Ammon's horn (tissue), 1 donor: ENCODE measurements around the gene HIGD2B.
"Not testable (repeated sequence)": the region's sequence is repeated elsewhere in the genome, so short reads cannot be mapped to it uniquely, and the experiment has no call there.

Source experiments
- DNase-seq: peaks from one replicate; pipeline ENCODE4 v3.0.0-alpha.2; 2016; ENCODE audit warnings: low spot score

Gene HIGD2B

DNA sequence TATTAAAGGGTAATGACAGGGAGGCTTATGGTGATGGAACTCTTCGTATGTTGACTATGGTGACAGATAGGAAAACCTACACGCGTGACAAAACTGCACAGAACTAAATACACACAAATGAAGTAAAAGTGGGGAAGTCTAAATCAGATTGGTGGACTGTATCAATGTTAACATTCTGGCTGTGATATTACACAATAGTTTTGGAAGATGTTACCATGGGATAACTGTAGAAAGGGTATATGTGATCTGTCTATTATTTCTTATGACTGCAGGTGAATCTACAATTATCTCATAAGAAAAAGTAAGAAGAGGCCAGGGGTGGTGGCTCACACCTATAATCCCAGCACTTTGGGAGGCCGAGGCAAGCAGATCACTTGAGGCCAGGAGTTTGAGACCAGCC, 9.1 kb downstream of the HIGD2B start:
- DNase-seq, result no peak

DNA sequence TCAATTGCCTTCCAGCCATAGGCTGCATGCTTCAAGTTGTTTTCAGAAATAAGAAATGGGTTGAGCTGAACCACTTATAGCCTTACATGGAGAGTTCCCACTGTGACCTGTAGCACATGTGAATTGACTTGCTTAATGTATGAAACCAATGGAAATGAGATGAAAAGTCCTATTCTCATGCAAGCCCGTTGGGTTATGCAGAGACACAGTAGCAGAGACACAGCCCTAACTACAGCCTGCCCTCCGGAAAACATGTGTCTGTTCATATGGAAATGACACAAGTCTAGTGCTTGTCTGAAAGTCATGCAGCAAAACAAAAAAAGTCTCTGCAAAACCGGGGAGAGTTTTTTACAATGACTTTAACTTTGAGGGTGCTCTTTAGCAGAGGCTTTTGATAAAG, 14.5 kb downstream of the HIGD2B start:
- DNase-seq, result no peak

DNA sequence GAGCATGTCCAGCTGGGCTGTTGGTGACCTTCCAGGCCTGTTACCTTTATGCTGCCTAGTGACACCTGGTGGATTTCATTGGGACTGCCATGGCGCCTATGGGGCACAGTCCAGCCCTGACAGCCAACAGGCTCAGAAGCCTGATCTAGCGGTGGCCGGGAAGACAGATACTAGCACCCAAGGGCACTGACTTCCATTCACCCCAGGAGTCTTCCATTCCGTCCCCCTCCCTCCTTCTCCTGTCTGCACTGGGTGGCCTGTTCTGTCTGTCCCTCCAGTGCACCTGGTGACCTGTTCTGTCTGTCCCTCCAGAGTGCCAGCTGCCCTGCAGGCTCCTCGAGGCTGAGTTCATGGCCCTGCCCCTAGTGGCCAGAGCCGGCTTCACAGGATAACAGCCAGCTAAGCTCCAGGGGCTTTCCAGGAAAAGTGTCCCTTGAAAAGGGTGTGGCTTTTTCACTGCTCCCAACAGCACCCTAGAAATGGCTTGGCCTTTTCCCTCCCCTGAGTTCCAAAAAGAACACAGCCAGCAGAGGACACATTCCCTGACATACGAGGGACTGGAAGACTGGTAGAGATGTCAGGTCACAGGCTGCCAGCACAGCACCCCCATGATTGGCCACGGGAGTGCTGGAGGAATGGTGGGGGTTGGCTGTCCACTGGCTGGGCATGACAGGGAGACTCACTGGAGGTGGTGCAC, 15.2 kb downstream of the HIGD2B start:
- peak; percentile 65 for DNase-seq

GRCh38 chr15:72669803-72670202, 16.2 kb downstream of the HIGD2B start:
- DNase-seq, result not testable (repeated sequence)

DNA sequence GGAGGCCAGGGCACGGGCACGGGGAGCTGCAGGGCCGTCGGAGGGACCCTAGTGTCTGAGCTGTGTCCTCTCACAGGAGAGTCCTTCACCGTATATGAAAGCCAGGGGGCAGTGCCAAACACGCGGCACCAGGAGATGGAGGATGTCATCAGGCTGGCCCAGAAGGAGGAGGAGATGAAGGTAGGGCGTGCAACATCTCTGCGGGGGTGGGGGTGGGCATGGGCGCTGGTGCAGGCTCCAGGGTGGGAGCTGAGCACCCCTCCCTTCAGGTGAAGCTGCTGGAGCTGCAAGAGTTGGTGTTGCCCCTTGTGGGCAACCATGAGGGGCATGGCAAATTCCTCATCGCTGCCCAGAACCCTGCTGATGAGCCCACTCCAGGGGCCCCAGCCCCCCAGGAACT, 20.3 kb downstream of the HIGD2B start:
- not testable (repeated sequence) for DNase-seq

GRCh38 chr15:72663931-72664330, 22.1 kb downstream of the HIGD2B start:
- not testable (repeated sequence) for DNase-seq

GRCh38 chr15:72661081-72661480, 24.9 kb downstream of the HIGD2B start:
- DNase-seq, result not testable (repeated sequence)

DNA sequence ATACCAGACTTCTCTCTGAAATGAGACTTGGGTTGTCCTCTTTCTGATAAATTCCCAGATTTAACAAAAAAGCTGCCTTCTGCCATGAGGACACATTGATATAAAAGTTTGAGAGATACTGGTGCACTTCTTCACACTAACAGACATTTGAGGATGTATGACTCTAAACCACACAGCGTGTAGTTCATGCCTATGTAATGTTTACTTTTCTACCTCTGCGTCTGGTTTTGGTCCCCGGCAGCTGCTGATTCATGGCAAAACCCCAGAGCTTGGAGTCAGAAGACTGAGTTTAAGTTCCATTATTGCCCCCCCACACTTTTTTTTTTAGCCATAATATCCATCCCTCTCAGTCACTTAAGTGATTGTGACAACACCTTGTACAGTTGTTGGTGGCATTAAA, 30.0 kb downstream of the HIGD2B start:
- DNase-seq, result not testable (repeated sequence)

GRCh38 chr15:72654397-72654796, 31.6 kb downstream of the HIGD2B start, which contains the start of gene GOLGA6B:
GOLGA6B (plus strand) TSS chr15:72654697; CDS start chr15:72654738, 41 bp downstream.
- not testable (repeated sequence) for DNase-seq

- not testable (repeated sequence) for DNase-seq
Measured at GRCh38 chr15:72648631-72649253, 37.2 kb downstream of the HIGD2B start.

DNA sequence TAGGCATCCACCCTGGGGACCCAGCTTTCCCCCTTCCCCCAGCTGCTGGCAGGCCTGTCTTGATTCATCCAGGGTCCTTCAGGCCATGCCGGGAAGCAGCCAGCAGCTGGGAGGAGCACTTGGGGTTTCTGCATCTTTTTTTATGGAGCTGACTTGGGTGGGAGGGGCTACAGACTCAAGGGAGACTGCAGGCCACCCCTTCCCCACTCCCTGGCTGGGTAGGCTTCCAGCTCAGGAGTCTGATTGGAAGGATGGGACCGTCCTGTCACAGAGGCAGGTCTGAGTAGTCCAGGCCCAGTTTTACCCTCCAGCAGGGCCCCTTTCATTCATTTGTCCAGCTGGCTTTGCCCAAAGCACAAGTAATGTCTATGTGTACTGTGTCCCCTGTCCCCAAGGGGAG, 43.7 kb downstream of the HIGD2B start:
- not testable (repeated sequence) for DNase-seq

- DNase-seq, result not testable (repeated sequence)
Measured at GRCh38 chr15:72639759-72640483, 46.1 kb downstream of the HIGD2B start.

GRCh38 chr15:72636519-72637282, 49.3 kb downstream of the HIGD2B start:
- peak; percentile 78 for DNase-seq

DNA sequence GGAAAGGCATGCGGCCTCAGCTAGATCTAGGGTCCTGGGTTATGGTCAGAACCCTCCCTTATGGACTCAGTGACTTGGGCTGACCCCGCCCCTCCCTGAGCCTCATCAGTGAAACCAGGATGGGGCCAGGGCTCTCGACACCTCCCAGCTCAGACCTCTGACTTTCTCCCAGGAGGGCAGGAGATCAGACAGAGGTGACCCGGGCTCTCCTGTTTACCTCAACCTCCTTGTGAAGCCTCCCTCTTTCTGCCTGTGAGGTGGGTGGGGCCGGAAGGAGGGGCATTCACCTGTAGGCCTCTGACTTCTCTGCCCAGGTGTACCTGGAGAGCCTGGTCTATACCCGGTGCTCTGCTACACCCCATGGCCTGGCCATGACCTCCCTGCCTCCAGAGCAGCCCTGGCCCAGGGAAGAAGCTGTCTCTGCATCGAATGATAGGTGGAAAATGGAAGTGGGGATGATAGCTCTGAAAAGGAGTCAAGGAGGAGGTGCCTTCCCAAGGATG, 56.9 kb downstream of the HIGD2B start:
- not testable (repeated sequence) for DNase-seq

GRCh38 chr15:72628249-72629067, 57.5 kb downstream of the HIGD2B start:
- not testable (repeated sequence) for DNase-seq

- DNase-seq, result not testable (repeated sequence)
Measured at GRCh38 chr15:72626153-72626552, 59.8 kb downstream of the HIGD2B start.
